SK-N-DZ (cell line): ENCODE data around the gene GLTP.
"Not testable (repeated sequence)": the region's sequence is repeated elsewhere in the genome, so short reads cannot be mapped to it uniquely, and the experiment has no call there.

Experiments used
- DNase-seq: peaks from one replicate; pipeline ENCODE4 v3.0.0-alpha.2; 2015; ENCODE audit warnings: low spot score

GLTP gene

DNA sequence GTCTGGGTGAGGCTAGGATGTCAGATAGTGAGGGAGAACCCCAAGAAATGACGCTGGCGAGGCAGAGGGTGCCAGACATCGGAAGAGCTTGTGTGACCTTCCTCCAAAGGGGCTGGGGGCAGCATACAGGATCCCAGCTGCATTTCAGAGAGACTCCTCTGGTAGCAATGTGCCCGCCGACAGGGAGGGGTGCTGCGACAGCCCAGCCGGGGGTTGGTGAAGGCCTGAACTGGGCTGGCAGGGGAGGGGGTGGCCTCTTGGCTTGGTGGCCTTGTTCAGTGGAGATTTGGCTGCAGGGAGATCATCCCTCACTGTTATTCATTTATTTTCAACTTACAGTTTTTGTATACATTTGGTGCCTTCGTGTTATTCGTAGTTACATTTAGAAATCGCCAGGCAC lies 25.0 kb upstream of the GLTP start:
- no peak for DNase-seq

- DNase-seq = no peak
These were observed 22.6 kb upstream of the GLTP start for GRCh38 chr12:109902891-109903418.

GRCh38 chr12:109900752-109901580 lies 20.6 kb upstream of the GLTP start:
- peak; percentile 38 for DNase-seq

DNA sequence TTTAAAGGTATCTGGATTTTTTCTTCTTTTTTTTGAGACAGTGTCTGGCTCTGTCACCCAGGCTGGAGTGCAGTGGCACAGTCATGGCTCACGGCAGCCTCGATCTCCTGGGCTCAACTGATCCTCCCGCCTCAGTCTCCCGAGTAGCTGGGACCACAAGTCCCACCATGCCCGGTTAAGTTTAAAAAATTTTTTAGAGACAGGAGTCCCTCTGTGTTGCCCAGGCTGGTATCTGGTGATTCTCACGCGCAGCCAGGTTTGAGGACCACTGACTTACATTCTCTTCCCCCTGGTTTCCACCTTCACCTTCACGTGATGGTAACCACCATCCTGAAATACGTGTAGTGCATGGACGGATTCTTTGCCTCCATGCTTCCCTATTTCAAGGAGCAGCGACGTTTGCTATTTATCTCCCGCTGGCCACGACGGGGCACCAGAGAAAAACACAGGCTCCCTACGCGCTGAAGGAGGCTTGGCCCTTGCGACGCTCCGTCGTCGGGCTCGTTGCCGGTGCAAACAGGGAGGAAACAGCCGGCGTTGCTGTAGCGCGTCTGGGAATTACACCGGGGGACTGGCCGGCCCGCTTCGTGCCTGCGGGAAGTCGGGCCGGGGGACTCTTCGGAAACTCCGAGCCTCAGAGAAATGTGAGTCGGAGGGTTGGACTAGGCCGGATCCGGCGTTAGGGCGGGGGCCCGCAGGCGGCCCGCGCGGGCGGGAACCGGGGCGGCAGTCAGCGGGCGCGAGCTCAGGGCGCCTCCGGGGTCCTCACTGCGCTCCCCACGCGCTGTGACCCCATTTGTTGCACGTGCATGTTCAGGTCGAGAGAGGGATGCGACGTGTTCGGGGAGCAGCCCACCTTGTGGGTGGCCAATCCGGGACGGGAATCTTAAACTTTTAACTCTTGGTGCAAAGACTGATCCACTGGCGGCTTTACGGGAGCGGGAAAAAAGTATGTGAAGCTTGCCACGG lies 19.7 kb upstream of the GLTP start, which contains the start of gene TCHP:
Gene TCHP, plus strand, starts transcription at position 492 of the 969 bp plus-strand sequence. CDS start 2,753 bp downstream, outside the sequence.
- DNase-seq = peak; percentile 88

DNA sequence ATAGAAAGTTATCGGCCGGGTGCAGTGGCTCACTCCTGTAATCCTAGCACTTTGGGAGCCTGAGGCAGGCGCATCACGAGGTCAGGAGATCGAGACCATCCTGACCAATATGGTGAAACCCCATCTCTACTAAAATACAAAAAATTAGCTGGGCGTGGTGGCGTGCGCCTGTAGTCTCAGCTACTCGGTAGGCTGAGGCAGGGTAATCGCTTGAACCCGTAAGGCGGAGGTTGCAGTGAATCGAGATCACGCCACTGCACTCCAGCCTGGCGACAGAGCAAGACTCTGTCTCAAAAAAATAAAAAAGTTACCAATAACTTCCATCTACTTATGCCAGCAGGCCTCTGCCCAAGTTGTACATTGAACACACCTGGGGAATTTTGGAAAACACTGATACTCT lies 19.0 kb upstream of the GLTP start:
- not testable (repeated sequence) for DNase-seq

DNA sequence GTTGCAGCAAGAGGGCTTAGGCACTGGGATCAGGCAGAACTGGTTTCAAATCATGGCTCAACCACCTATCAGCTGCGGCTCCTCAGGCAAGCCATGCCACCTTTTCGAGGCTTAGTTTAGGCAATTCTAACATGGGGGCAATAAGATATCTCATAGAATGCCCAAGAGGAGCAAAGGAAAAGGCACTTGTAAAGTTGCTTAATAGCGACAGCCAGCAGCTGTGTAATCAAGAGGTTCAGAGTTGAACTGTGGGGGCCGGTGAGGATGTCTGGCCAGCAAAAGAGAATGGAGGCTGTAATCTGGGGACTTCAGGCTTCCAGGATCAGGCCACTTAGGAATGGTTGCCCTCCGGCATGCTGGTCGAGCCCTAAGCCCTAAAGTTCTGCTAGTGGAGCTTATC lies 16.7 kb upstream of the GLTP start:
- DNase-seq = no peak

DNA sequence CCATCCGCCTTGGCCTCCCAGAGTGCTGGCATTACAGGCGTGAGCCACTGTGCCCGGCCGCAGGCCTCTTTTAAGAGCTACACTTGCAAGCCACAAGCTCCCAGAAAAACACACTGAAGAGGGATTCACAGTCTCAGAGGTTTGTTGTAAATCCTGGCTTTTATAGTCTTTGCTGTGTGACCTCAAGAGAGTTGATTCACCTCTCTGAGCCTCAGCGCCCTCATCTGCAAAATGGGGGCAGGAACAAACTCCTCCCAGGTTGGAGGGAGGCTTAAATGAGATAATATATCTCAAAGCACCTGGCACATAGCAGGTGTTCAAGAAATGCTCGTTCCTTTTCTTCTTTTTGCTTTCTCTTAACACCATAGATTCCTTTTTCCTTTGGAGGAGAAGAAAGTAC lies 15.8 kb upstream of the GLTP start:
- DNase-seq = no peak

DNA sequence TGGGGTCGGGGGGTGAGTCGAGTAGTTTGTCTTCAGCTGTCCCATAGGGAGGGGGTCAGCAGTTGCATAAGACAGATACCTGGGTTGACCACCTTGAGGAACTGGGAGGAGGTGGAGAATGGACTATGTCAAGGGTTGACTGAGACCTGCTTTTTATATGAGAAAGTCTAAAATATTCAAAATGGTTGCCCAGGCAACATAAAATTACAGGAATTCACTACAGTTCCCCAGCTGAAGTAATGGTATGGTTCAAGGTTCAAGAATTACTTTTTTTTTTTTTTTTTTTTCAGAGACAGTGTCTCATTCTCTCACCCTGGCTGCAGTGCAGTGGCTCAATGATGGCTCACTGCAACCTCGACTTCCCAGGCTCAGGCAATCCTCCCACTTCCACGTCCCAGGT lies 14.6 kb upstream of the GLTP start:
- no peak for DNase-seq

- no peak for DNase-seq
These were observed 13.1 kb upstream of the GLTP start for GRCh38 chr12:109893261-109893995.

DNA sequence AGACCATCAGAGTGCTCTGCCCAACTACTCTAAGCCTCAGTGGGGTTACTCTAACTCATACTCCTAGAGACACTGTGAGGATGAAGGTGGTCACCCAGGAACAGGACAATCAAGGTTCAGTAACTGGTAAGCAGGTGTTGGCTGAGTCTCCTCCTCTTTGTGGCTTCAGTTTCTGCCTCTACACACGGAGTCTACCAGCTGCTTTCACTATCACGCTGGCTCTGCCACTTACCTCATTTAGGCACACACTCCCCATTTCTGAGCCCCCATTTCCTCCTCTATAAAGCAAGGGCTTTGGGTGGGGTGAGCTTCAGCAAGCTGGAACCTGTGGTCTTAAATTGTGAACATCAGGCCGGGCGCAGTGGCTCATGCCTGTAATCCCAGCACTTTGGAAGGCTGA lies 12.4 kb upstream of the GLTP start:
- DNase-seq = no peak

DNA sequence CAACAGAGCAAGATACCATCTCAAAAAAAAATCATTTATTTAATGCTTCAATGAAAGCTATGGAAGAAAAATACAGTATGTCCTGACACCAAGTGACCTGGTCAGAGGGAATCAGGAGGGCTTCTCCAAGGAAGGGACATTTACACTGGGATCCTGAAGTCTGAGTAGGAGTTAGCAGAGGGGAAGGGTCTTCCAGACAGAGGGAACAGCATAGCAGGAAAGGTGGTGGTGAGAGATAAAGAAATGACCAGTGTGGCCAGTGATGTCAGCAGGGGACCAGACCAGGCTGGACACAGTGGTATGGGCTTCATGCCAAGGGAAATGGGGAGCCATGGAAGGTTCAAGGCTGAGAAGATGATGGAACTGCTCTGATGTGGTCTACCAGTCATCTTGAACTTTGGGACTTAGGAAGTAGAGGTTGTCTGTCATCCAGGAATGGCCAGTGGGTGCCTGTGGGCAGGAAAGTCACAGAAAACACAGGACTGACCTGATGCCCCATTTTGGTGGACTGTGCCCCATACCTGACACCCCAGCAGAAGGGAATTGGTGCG lies 11.9 kb upstream of the GLTP start:
- no peak for DNase-seq

- not testable (repeated sequence) for DNase-seq
These were observed 11.4 kb upstream of the GLTP start for GRCh38 chr12:109891731-109892130.

DNA sequence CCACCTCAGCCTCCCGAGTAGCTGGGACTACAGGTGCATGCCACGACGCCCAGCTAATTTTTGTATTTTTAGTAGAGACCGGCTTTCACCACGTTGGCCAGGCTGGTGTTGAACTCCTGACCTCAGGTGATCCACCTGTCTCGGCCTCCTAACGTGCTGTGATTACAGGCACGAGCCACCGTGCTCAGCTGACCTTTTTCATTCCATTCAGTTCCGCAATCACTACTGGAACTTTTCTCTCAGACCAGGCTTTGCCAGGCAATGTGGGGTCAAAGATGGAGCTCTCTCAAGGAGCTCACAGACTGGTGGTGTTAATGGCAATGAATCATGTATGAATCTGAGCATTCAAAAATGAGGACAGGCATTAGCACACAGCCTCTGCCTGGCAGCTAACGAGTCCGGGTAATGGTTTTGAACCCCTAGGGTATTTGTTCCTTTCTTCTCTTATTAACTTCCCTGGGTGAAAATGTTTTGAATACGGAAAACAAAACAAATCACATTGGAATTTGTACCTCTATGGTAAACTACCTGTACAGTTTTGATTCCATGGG lies 10.4 kb upstream of the GLTP start:
- no peak for DNase-seq

DNA sequence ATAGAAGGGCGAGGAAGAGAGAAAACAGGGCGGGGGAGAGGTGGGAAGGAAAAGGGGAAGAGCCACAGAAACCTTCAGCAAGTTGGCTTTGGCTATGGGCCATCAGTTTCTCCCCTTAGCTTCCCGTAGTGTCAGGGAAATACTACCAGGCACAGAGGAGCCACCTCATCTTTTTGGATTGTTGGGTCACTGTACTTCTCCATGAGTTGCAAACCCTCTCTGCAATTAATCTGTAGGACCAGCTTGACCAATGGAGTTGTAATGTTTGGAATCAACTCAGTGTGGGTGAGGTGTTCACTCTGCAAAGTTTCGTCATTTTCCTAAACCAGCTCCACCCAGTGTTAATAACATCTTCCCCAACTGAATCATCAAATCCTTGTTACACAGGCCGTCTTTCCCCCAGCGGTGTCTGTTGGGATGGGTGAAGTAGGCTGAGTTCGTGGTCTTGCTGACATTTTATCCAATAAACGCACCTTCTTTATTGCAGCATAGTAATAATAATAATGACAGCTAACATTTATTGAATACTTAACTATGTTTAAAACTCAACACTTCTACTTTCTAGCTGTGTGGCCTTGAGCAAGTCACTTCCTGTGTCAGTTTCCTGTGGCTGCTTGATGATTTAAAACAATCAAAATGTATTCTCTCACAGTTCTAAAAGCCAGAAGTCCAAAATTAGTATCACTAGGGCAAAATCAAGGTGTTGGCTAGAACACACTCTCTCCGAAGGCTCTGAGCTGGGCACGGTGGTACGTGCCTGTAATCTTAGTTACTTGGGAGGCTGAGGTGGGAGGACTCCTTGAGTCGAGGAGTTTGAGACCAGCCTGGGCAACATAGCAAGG lies 8.1 kb upstream of the GLTP start:
- no peak for DNase-seq

- no peak for DNase-seq
These were observed 5.3 kb upstream of the GLTP start for GRCh38 chr12:109885616-109886015.

- no peak for DNase-seq
These were observed 3.1 kb upstream of the GLTP start for GRCh38 chr12:109883461-109883860.

DNA sequence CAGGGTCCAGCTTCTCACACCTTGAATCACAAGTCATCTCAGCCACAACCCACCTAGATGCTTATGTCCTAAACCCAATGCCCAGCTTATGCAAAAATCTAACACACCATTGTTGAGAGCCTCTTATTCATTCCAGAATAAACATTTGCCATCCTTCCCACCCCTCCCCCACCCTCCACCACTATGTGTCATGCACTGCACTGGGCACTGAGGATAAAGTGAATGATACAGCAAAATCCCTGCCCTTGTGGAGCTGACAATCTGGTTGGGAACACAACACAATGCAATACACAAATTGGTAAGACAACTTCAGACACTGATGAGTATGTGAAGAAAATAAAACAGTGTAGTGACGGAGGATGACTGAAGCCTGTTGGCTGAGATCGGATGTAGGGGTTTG lies 1.4 kb upstream of the GLTP start:
- no peak for DNase-seq

GRCh38 chr12:109880938-109881337 lies 597 bp upstream of the GLTP start:
- DNase-seq = no peak

DNA sequence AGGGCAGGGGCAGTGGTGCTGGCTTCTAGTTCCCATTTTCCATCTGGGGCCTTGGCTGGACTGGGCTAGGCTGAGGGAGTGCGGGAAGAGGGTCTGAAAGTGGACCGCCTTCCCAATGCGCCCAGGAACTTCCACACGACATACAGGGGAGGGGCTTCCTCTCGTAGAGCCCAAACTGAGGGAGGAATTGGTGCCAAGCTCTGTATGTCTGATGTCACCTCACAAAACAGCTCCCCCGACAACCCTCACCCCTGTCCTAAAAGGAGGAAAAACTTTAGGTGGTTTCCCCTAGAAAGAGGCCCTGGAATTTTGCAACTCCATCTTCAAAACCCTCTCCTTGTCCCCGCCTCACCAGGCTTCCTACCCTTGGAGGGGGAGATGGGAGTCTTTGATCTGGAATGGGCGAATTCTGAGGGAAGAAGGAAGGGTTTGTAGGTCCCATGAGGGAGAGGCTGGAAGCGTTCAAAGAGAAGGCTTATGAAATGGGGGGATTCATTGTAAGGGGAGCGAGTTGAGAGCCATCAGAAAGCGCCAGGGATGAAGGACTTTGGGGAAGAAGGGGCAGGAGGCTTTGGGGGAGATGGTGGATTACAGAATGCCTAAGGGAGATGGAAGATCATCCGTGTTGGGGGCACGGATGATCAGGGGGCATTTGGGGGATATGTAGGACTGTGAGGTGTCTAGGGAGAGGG lies 844 bp downstream of the GLTP start:
- no peak for DNase-seq
